Hepatic stellate cell (primary cell): ENCODE data around the gene RABEP1.
A peak's percentile ranks its signal among the peaks of the same experiment; 100 is the strongest.

Experiments
- DNase-seq: peaks from one replicate; pipeline ENCODE4 v3.0.0; 2011; ENCODE audit warnings: low spot score

Gene RABEP1

DNA sequence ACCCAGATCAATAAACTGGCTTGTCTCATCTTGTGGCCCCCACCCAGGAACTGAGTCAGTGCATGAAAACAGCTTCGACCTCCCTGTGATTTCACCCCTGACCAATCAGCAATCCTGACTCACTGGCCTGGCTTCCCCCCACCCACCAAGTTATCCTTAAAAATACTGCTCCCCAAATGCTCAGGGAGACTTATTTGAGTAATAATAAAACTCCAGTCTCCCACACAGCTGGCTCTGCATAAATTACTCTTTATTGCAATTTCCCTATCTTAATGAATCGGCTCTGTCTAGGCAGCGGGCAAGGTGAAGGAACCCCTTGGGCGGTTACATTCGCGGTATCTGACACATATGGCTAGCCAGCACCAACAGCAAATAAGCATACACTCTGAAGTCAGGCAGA is 9.8 kb upstream of the RABEP1 start:
- no peak for DNase-seq

DNA sequence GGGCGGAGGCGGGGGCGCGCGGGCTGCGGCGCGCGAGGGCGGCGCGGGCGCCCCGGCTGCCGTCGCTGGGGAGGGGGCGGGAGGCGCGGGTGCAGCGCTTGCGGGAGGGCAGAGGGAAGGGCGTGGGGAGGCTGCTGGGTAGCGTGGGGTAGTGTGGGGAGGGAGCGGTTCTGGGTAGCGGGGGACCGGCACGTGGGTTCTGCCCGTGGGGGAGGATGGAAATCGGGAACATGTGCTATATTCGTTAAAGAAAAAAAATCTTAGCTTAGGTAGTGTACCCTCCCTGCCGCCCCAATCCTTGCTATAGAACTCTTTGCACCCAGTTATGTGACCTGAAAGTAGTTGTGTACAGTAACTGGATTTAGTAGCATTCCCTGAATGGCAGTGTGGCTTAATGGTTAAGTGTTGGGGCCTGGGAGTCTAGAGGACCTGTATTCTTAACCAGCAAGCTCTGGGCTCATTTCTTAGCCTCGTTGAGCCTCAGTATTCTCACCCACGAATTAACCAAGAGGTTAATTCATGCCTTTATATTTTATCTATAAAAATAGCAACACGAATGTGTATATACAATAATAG is 646 bp downstream of the RABEP1 start:
- DNase-seq, result peak; percentile 17

DNA sequence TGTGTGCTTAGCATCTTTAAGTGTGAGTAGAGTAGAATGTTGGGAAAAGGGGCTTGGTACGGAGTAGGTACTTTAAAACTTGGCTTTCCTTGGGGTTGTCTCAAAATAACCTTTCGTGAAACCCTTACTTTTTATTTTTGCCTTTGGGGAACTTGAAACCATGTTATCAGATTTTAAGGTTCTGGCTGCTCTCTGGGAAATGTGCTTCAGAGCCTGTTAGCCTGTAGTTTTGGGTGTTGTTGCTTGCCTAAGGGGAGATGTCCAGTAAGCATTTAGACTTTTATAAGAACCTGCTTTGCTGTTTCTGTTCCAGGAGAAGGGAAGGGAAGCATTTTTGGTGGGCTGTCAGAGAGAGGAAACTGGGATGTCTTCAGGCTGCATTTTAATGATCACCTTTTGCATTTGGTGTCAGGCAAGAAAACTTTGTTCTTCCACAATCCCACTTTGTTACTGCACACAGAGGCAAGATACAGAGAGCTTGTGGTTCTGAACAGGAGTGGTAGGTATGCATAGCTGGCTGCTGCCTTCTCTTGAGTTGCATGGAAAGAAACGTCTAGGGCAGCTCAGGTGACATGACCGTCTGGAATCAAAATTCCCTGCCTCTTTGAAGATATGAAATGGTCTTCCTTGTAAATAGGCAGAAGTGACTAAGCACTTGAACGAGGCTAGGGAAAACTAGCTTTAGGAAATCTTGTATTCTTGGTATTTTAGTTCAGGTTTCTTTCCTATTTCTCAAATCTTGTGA is 1.7 kb downstream of the RABEP1 start:
- no peak for DNase-seq

DNA sequence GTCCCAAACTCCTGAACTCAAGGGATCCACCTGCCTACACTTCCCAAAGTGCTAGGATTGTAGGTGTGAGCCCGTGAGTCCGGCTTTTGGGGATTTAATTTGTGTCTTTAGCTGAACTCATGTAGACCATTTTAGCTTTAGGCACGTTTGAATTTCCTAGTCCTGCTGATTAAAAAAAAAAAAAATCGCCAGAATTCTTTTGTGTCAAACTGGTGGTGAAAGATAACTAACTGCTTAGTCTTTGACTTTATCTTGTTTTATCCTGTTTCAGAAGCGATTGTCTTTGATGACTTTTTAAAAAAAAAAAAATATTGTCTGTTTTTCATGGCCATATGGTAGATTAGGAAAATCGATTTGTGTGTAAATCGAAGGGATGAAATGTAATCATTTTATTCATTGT is 2.6 kb downstream of the RABEP1 start:
- DNase-seq, result no peak

DNA sequence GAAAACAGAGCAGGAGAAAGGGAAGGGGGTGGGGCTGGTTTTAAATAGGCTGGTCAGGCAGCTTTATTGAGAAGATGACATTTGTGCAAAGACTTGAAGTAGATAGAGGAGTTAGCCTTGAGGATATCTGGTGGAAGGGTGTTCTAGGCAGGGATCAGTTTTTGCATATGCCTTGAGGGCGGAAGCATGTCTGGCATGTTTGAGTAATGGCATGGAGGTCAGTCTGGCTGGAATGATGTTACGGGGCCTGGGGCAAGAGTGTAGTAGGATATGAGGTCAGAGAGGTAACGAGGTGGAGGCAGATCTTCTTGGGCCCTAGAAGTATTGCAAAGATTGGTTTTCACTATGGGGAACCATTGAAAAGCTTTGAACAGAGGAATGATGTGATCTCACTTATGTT is 4.8 kb downstream of the RABEP1 start:
- no peak for DNase-seq

DNA sequence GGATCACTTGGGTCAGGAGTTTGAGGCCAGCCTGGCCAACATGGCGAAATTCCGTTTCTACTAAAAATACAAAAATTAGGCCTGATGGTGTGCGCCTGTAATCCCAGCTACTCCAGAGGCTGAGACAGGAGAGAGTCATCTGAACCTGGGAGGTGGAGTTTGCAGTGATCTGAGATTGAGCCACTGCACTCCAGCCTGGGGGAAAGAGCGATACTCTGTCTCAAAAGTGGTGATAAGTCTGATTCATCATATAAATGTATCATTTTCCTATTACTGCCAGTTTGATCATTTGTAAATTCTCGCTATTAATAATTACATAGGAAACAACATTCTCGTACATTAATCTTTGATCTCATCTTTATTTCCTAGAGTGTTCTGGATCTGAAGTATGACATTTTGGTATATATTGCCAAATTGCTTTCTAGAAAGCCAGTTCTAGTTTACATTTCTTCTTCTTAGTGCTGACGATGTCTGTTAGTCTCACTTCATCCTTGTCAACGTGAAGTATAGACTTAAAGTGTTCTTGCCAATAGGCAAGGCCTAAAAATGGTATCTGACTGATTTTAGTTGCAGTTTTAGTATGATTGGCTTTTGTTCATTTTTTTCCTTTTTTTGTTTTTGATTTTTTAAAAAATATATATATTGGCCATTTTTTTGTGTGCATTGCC is 9.7 kb downstream of the RABEP1 start:
- DNase-seq, result no peak

DNA sequence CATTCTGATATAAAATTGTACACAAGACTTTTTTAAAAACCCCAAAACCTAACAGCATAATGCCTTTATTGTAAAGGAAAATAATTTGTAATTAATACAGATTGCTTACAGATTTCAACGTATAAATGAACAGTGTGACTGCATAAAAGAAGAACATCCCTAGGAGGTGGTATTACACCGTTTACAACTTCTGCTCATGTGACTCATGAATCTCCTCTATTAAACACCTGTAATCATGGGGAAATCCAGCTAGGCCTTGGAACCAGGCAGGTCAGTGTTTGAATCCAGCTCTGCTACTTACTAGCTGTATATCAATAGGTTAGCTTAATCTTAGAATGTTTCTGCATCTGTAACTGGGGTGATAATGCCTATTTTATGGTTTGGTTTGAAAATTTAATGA is 15.2 kb downstream of the RABEP1 start:
- DNase-seq, result no peak

DNA sequence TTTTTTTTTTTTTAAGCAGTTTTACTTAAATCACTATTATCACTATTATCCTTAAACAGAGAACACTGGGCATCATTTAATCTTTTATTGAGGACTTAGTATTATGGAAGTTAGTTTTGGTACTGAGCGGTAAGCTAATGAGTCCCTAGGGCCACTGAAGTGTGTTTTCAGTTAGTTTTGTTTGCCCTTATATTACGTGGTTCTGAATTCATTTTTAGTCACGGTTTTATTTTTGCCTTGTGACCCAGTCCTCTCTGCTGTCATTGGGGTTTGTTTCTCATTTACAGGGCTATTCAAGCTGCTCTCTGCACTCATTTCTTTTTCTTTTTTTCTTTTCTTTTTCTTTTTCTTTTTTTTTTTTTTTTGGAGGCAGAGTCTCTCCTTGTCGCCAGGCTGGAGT is 17.3 kb downstream of the RABEP1 start:
- no peak for DNase-seq

DNA sequence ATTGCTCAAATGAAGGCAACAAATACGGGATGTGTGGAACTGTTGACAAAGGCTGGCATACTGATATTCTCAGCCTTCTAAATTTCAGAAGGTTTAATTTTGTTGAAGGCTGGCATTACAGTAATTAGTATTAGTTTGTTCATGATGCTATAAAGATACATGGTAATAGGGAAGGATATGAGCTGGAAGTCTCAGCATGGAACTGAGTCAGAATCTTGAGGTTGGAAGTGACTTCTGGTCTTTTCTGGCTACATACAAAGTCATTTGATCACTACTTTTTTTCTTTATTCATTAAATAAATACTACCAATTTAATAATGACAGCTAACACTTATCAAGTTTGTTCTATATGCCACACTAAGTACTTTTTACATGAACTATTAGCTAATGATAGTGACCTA is 22.6 kb downstream of the RABEP1 start:
- no peak for DNase-seq

DNA sequence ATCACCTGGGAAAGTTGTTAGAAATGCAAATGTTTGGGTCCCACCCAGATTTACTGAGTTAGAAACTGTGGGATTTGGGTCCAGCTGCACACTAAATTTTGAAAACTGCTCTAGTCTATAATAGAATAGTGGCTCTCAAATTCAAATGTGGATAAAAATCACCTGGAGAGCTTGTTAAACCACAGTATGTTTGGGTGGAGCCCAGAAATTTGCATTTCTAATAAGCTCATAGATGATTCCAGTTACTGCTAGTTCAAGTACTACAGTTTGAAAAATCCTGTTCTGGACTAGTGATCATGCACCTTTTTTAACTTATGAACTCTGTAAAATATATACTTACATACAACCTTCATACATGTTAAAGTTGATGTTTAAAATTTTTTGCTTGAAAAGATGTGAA is 27.8 kb downstream of the RABEP1 start:
- no peak for DNase-seq

DNA sequence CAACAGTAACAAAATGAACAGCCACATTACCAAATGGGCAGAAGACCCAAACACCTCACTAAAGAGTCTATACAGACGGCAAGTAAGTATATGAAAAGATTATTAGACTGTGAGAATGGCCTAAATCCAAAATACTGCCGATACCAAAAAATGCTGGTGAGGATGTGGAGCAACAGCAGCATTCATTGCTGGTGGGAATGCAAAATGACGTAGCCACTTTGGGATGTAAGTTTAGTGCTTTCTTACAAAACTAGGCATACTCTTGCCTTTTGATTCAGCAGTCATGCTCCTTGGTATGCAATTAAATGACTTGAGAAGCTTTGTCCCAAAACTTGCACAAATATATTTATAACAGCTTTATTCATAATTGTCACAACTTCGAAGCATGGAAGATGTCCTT is 43.8 kb downstream of the RABEP1 start:
- DNase-seq, result no peak

DNA sequence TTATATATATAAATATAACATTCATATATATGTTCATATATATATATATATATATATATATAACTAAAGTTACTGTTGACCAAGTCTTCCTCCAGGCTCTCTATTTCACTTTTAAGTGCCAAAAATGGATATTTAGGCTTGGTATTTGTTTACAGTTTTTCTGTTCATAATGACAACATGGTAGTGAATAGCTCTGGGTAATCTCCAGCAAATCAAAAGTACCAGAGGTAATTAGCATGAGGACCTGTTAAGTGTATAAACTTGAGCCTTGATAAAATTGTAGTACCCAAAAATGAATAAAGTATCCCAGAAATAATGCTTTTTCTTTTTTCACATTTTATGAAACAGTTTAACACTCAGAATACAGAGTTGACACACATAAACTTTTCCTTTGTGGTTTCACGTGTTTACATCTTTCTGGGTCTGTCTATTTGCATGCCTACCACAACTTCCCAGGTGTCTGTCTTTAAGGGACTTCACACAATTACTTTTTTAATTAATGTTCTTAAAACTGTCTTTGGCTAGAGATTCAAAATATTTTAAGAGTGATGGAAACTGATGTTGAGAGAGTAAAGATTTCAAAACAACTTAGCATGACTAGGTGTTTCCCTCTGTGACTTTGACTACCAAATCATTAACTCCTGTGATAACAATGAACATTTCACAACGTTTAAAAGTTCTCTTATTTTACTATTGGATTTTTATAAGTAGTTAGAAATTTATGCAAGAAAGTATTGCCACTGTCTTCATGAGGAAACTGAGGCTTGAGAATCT is 47.9 kb downstream of the RABEP1 start:
- no peak for DNase-seq

DNA sequence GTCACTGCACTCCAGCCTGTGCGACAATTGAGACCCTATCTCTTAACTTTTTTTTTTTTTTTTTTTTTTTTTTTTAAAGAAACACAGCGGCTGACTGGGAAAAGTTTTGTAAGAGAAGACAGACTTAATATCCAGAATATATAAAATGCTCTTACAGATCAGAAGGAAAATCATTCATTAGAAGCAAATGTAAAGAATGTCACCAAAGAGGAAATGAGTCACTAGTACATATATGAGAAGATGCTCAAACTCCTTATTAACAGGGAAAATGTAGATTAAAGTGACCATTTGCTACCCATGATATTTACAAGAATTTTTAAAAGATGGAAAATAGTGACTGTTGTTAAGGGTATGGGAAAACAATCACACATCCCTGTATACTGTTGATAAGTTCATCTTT is 48.9 kb downstream of the RABEP1 start:
- no peak for DNase-seq

DNA sequence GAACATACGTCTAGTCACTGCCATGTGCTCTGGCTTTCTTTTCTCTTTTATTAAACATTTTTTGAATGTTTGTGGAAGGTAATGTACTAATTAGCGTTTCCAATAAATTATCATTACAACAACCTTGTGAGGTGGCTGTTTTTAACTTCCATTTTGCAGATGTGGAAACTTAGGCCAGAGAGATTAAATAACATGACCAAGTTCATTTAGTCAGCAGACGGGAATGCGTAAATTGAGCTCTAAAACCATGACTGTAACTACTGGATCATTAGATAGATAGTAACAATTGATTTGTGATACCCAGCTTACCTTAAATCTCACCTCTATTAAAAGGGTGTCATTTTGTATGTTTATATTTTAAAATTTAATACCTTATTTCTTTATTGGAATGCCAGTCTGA is 49.4 kb downstream of the RABEP1 start:
- DNase-seq, result no peak

DNA sequence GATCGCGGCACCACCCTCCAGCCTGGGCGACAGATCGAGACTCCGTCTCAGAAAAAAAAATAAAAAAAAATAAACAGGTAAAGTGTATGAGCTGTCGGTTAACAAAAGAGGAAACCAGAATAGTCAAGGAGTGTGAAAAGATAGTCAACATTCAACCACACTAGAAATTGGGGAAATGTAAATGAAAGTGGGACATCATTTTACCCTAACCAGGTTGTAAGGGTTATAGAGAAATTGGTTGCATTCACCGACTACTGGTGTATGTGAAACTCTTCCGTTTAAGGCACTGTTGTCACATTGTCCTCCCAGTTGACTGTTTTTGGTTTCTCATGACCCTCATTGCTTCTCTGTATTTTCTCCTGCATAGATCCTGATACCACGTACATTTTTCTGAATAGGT is 62.8 kb downstream of the RABEP1 start:
- DNase-seq, result no peak

DNA sequence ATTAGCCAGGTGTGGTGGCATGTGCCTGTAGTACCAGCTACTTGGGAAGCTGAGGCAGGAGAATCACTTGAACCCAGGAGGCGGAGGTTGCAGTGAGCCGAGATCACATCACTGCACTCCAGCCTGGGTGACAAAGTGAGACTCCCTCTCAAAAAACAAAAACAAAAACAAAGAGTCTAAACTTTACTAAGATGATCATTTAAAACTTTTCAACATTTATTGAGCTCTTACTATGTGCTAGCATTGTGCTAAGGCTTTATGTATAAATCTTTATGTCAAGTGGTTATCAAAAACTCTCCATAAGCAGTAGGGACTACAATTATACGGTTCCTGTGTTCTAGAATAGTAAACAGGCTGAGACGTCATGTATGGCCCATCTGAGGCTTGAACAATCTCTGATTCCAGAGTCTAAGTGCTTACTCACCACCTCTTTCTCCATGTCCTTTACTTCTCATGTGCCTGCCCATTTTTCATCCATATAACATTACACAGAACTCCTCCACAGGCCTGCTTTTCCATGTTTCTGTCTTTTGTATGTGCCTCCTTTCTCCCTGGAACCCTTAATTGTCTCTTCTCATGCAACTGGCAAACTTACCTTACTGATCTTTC is 70.7 kb downstream of the RABEP1 start:
- no peak for DNase-seq

DNA sequence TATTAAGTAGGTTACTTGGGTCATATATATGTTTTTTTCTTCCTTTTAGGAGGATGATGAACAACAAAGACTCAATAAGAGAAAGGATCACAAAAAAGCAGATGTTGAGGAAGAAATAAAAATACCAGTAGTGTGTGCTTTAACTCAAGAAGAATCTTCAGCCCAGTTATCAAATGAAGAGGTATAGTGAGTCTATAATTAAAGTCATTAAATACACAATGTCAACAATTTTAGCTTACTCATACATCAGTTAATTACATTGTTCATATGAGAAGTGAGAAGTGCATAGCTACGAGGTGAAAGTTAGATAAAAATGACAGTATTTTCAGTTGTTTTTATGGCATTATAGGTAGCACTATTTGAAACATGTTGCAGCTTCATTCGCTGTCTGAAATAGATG is 72.2 kb downstream of the RABEP1 start:
- no peak for DNase-seq

DNA sequence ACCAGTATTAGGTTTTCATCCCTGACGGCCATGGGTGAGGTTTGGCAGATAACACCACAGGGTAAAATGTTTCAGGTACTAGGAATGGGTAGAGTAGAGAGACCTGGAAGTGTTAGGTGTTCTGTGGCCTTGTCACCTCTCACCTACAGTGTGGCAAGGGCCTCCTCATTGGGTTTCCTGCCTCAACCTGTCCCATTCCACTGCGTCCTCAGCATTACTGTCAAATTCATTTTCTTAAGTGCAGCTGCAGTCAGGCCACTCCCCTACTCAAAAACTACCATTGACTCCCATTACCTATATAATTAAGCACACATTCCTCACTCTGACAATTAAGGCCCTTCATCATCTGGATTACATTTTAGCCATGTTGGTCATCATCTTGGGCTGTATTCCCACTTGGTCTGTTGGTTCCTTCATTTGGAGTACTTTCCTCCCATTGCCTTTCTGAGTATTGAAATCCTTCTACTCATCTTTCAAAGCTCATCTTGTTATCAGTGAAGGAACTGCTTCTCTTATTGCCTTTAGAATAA is 72.9 kb downstream of the RABEP1 start:
- no peak for DNase-seq

DNA sequence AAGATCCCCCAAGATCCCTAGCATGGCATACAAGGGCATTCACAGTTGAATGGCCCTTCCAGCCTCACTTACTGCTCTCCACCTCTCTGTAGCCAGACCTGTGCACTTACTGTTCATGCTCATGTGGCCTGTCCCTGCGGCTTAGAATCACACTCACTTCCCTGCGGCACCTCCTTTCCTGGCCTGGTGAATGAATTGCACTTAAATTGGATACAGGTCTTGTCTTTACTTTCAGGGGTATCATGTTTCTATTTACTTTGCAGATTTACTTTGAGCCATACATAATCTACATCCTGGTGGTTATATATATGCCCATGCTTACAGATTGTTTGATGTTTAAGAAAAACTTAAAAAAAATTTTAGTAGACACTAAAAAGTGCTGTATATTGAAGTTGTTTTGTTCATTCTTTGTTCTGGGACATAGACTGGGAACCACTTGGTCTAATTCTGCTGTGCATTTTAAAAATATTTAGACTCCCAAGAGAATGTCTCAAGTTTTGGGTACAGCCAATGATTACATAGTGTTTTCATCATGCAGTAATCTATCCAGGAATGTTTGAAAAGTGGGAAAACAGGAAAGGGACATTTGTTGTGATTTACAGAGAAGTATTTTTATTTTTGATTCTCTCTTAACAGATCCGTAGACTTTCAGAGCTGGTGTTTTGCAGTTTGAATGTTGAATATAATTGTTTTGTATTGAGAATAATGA is 73.5 kb downstream of the RABEP1 start:
- DNase-seq, result no peak

DNA sequence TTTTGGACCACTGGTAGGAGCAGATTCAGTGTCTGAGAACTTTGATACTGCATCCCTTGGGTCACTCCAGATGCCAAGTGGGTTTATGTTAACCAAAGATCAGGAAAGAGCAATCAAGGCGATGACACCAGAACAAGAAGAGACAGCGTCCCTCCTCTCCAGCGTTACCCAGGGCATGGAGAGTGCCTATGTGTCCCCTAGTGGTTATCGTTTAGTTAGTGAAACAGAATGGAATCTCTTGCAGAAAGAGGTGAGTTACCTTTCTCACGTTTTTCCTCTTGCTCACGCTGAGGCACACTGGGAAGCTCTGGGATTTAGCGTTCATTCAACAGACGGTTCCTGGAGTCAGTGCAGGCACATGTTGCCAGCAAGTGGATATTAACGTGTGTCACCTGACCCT is 79.3 kb downstream of the RABEP1 start:
- DNase-seq, result no peak

DNA sequence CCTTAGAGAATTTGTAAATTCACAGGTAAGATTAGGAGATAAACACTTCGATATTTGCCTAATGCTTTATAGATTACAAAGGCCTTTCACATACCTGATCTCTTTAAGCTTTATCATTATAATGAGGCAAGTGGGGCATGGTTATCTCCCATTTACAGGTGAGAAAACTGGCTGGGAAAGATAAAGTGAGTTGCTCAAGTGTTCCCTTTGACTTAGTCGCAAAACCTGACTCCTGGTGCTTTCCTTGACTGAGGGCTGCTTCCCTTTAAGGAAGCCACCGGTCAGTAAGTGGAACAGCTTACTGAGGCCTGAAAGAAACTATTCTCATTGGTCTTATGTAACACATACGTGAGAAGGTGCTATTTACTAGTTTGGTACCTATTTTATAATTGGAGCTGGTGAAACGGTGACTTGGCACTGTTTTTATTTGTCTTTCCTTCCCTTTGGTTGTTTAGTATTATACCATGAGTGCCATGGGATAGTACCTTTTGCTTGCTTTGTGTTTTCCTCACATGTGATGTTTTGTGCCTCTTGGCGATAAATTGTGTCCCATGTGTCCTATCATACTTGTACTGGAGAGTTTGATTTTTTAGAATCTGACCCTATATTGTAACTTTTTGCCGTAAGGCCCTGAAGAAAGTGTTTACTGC is 80.2 kb downstream of the RABEP1 start:
- DNase-seq, result no peak
